GM23248 (cell line): ENCODE measurements around the gene PSMF1. TPM values are rescaled to one million over a fixed set of nuclear protein-coding genes. Genes with fewer than 3 reads are reported as not detected.

ENCODE experiments used
- DNase-seq: peaks from one replicate; pipeline ENCODE4 v3.0.0-alpha.2; 2015
- H2AFZ ChIP-seq: fragments of 200-600 bp; sonication (generic); 2 replicates; pipeline ENCODE4 v1.6.1; 2016; ENCODE audit warnings: antibody characterized with exemption
- H3F3A ChIP-seq: fragments of 200-600 bp; sonication (generic); 2 replicates; pipeline ENCODE4 v1.6.1; 2016; ENCODE audit warnings: mild to moderate bottlenecking, antibody characterized with exemption, mixed run types; ENCODE audit not compliant: insufficient read depth
- H3K27ac ChIP-seq: fragments of 200-600 bp; sonication (generic); 2 replicates; pipeline ENCODE4 v1.5.1; 2016; ENCODE audit warnings: mild to moderate bottlenecking
- H3K27me3 ChIP-seq: fragments of 200-600 bp; sonication (generic); replicated peaks from 2 replicates; pipeline ENCODE4 v1.6.1; 2016; ENCODE audit warnings: mild to moderate bottlenecking; ENCODE audit not compliant: insufficient read depth
- H3K36me3 ChIP-seq: fragments of 200-600 bp; sonication (generic); 2 replicates; pipeline ENCODE4 v1.6.1; 2016; ENCODE audit warnings: low read depth, mild to moderate bottlenecking
- H3K4me1 ChIP-seq: fragments of 200-600 bp; sonication (generic); 2 replicates; pipeline ENCODE4 v1.6.1; 2016; ENCODE audit warnings: mild to moderate bottlenecking; ENCODE audit not compliant: insufficient read depth
- H3K4me2 ChIP-seq: fragments of 200-600 bp; sonication (generic); one replicate; pipeline ENCODE4 v1.6.1; 2016; ENCODE audit warnings: mild to moderate bottlenecking; ENCODE audit not compliant: unreplicated experiment
- H3K4me3 ChIP-seq: fragments of 200-600 bp; sonication (generic); 2 replicates; pipeline ENCODE4 v1.5.1; 2016; ENCODE audit warnings: mild to moderate bottlenecking
- H3K79me2 ChIP-seq: fragments of 200-600 bp; sonication (generic); 2 replicates; pipeline ENCODE4 v1.6.1; 2016; ENCODE audit warnings: mild to moderate bottlenecking; ENCODE audit not compliant: insufficient read depth
- H3K9ac ChIP-seq: fragments of 200-600 bp; sonication (generic); 2 replicates; pipeline ENCODE4 v1.6.1; 2016; ENCODE audit warnings: mild to moderate bottlenecking
- H3K9me2 ChIP-seq: fragments of 200-600 bp; sonication (generic); 2 replicates; pipeline ENCODE4 v1.6.1; 2016; ENCODE audit warnings: mixed run types, mild to moderate bottlenecking, moderate library complexity; ENCODE audit not compliant: insufficient read depth
- H3K9me3 ChIP-seq: fragments of 200-600 bp; sonication (generic); one replicate; pipeline ENCODE4 v1.6.1; 2017; ENCODE audit warnings: low read depth
- H4K20me1 ChIP-seq: fragments of 200-600 bp; sonication (generic); 2 replicates; pipeline ENCODE4 v1.6.0; 2016; ENCODE audit not compliant: insufficient read depth
- EZH2 ChIP-seq: fragments of 200-600 bp; sonication (generic); IDR thresholded peaks from 2 replicates; pipeline ENCODE4 v1.6.1; 2018; ENCODE audit warnings: antibody characterized with exemption, mild to moderate bottlenecking; ENCODE audit not compliant: insufficient read depth, poor library complexity, severe bottlenecking
- EZH2phosphoT487 ChIP-seq: fragments of 200-600 bp; sonication (generic); IDR thresholded peaks from 2 replicates; pipeline ENCODE4 v1.6.1; 2018; ENCODE audit warnings: antibody characterized with exemption, moderate library complexity, mild to moderate bottlenecking, low read depth; ENCODE audit not compliant: insufficient read depth
- WGBS, 2 experiments: methylation state at CpG; one replicate each; pipeline ENCODE4 v1.1.6; 2015 to 2017; ENCODE audit warnings: low lambda C conversion rate in 2 of 2, low coverage in 1 of 2; ENCODE audit errors: missing lambda C conversion rate in 2 of 2; 5-methylcytosine and 5-hydroxymethylcytosine counted together
- in situ Hi-C: fragments of 300-500 bp; cut with MboI; formaldehyde crosslinking; loops from 2 replicates; pipeline ENCODE4 v1.15.0; 2020
- polyA plus RNA-seq: library from polyadenylated mRNA; unstranded; fragments of >200 nt; fragmentation: Nextera tagmentation; extraction: Ambion mirVana; gene quantifications from 2 replicates; pipeline ENCODE4 v1.2.1, GENCODE V29; 2016
- total RNA-seq: library from RNA; depleted of rRNA; stranded (reverse); fragments of >200 nt; shearing (Covaris generic); gene quantifications from 2 replicates; pipeline ENCODE4 v1.2.3, GENCODE V29; 2014

Gene PSMF1
- total and polyA plus RNA-seq, 2 experiments from 2014 or later = 150 to 160 TPM

DNA sequence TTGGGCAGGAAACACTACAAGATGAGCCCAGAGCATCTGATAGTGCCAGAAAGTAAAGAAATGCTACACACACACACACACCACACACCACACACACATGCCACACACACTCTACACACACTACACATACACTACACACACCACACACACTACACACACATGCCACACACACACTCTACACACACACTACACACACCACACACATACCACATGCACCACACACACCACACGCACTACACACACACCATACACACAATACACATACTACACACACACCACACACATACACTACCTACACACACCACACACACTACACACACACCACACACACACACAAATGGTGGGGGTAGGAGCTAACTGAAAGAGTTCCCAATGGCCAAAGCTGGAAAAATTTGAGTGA is 69.9 kb downstream of the PSMF1 start:
- H3K79me2 ChIP-seq = no peaks in the 10 kb centered on the region
- H3K4me1 ChIP-seq = no peaks in the 10 kb centered on the region
- 75 to 81% methylated on average over 1 of the region's 1 CpG for WGBS, 2 experiments
- H3K4me2 ChIP-seq = no peak overlapping the region
- no peak overlapping the region for H2AFZ ChIP-seq
- no peak overlapping the region for H3K27ac ChIP-seq
- H3K4me3 ChIP-seq = no peak overlapping the region
- H3K9me2 ChIP-seq = no peaks in the 10 kb centered on the region
- no peak for TF ChIP-seq EZH2phosphoT487
- TF ChIP-seq EZH2 = no peak
- no peaks in the 10 kb centered on the region for H3F3A ChIP-seq
- H3K9me3 ChIP-seq = no peaks in the 10 kb centered on the region
- no peak for DNase-seq
- H3K27me3 ChIP-seq = peaks cover 67% of the 10 kb centered on the region
- H3K9ac ChIP-seq = no peak overlapping the region
- no peaks in the 10 kb centered on the region for H4K20me1 ChIP-seq
- in situ Hi-C loops = no loop called here
- no peaks in the 10 kb centered on the region for H3K36me3 ChIP-seq

DNA sequence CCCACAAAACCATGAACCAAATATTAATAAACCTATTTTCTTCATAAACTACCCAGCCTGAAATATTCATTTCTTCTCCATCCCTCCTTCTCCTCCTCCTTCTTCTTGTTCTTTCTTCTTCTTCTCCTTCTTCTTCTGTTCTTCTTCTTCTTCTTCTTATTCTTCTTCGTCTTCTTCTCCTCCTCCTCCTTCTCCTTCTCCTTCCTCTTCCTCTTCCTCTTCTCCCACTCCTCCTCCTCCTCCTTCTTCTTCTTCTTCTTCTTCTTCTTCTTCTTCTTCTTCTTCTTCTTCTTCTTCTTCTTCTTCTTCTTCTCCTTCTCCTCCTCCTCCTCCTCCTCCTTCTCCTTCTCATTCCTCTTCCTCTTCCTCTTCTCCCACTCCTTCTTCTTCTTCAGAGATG is 71.4 kb downstream of the PSMF1 start:
- H3K27me3 ChIP-seq = peaks cover 56% of the 10 kb centered on the region
- no peak for DNase-seq
- in situ Hi-C loops = no loop called here

DNA sequence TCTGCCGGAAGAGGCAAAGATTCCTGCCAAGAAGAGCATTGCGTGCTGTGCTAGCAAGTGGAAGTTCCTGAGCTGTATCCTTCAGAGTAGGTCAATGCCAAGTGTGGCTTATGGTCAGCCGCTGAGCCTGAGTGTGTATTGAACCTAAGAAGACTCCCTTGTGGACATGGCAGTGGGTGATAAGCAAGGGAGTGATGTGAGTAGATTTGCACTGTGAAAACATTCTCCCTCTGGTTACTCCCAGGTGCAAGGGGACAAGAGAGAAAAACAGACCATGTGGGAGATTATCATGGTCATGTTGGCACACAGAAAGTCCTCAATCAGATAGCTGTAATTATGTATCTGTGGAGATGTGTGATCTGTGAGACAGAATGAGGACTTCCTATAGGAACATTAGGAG is 72.4 kb downstream of the PSMF1 start:
- no peak overlapping the region for H3K9ac ChIP-seq
- H3F3A ChIP-seq = no peaks in the 10 kb centered on the region
- peaks cover 53% of the 10 kb centered on the region for H3K27me3 ChIP-seq
- H3K36me3 ChIP-seq = no peaks in the 10 kb centered on the region
- DNase-seq = no peak
- WGBS, 2 experiments = 56 to 67% methylated on average over 3 of the region's 3 CpGs
- no peaks in the 10 kb centered on the region for H3K9me3 ChIP-seq
- no peak overlapping the region for H3K4me3 ChIP-seq
- H3K4me1 ChIP-seq = no peaks in the 10 kb centered on the region
- in situ Hi-C loops = no loop called here
- no peaks in the 10 kb centered on the region for H3K9me2 ChIP-seq
- no peak overlapping the region for H3K4me2 ChIP-seq
- no peak overlapping the region for H2AFZ ChIP-seq
- H4K20me1 ChIP-seq = no peaks in the 10 kb centered on the region
- no peaks in the 10 kb centered on the region for H3K79me2 ChIP-seq
- no peak for TF ChIP-seq EZH2
- TF ChIP-seq EZH2phosphoT487 = no peak
- H3K27ac ChIP-seq = no peak overlapping the region

More for the DNA sequence above, 71.4 kb downstream of the PSMF1 start:
- WGBS, 2 experiments = 39 to 100% methylated on average over 1 of the region's 1 CpG
- Histone ChIP-seq H2AFZ (no peak overlapping the region), H3F3A (no peaks in the 10 kb centered on the region), H3K4me2 (no peak overlapping the region), H3K4me1 (no peaks in the 10 kb centered on the region), H3K4me3 (no peak overlapping the region), H3K27ac (no peak overlapping the region), H3K79me2 (no peaks in the 10 kb centered on the region), H3K9me3 (no peaks in the 10 kb centered on the region), H3K9ac (no peak overlapping the region), H3K9me2 (no peaks in the 10 kb centered on the region), H3K36me3 (no peaks in the 10 kb centered on the region), H4K20me1 (no peaks in the 10 kb centered on the region)
- TF ChIP-seq EZH2 (no peak), EZH2phosphoT487 (no peak)

DNA sequence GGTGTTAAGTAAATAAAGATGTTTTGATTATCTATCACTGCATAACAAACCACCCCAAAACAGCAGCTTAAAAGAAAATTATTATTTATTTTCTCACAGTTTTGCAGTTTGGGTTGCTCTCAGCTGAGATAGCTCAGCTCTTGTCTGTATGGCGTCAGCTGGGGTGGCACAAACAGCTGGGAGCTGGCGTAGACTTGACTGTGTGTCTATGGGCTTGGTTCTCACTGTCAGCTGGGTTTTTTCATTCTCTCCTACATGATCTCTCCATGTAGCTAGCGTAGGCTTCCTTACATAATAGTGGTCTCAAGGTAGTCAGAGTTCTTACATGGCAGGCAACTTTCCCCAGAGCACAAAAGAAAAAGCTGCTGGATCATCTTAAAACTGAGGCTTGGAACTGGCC is 72.9 kb downstream of the PSMF1 start:
- Histone ChIP-seq H3K9me3 (no peaks in the 10 kb centered on the region), H2AFZ (no peak overlapping the region), H3K4me1 (no peaks in the 10 kb centered on the region), H4K20me1 (no peaks in the 10 kb centered on the region), H3F3A (no peaks in the 10 kb centered on the region), H3K79me2 (no peaks in the 10 kb centered on the region), H3K27me3 (peaks cover 49% of the 10 kb centered on the region), H3K4me2 (no peak overlapping the region), H3K9ac (no peak overlapping the region), H3K9me2 (no peaks in the 10 kb centered on the region), H3K4me3 (no peak overlapping the region), H3K36me3 (no peaks in the 10 kb centered on the region), H3K27ac (no peak overlapping the region)
- WGBS, 2 experiments = 57% methylated on average over 3 of the region's 3 CpGs
- TF ChIP-seq EZH2 (no peak), EZH2phosphoT487 (no peak)
- no peak for DNase-seq
- in situ Hi-C loops = no loop called here

DNA sequence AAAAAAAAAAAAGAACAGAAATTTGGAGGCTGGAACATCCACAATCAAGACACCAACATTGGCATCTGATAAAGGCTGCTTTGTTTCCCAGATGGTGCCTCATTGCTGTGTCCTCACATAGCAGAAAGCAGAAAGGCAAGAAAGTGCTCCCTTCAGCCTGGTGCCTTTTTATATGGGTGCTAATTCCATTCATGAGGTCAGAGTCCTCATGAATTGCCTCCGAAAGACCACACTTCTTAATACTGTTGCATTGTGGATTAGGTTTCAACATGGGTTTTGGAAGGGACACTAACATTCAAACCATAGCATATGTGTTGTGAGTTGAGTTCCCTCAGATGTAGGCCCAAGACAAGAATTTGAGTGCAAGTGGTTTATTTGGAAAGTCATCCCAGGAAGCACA is 76.8 kb downstream of the PSMF1 start:
- H3K79me2 ChIP-seq = no peaks in the 10 kb centered on the region
- no peak overlapping the region for H2AFZ ChIP-seq
- H3K4me2 ChIP-seq = no peak overlapping the region
- no peaks in the 10 kb centered on the region for H3K36me3 ChIP-seq
- 56 to 77% methylated on average over 1 of the region's 1 CpG for WGBS, 2 experiments
- no peaks in the 10 kb centered on the region for H3K9me2 ChIP-seq
- no peaks in the 10 kb centered on the region for H3K4me1 ChIP-seq
- no peaks in the 10 kb centered on the region for H4K20me1 ChIP-seq
- no peak overlapping the region for H3K4me3 ChIP-seq
- TF ChIP-seq EZH2 = no peak
- TF ChIP-seq EZH2phosphoT487 = no peak
- no peak overlapping the region for H3K9ac ChIP-seq
- in situ Hi-C loops = no loop called here
- H3F3A ChIP-seq = no peaks in the 10 kb centered on the region
- no peak overlapping the region for H3K27ac ChIP-seq
- DNase-seq = no peak
- no peaks in the 10 kb centered on the region for H3K9me3 ChIP-seq
- H3K27me3 ChIP-seq = peaks cover 34% of the 10 kb centered on the region
